Right lobe of liver (tissue), 6 donors: ENCODE data around the gene FBXO9. TPM values are rescaled to one million over a fixed set of nuclear protein-coding genes. Genes with fewer than 3 reads are reported as not detected.

ENCODE experiments used
- ATAC-seq, 4 donors: fragments of 200-7000 bp; cut with Tn5 transposase; one replicate each; pipeline ENCODE4 v1.9.1; 2020; ENCODE audit warnings: mild to moderate bottlenecking in 4 of 4, moderate library complexity in 4 of 4
- DNase-seq, 3 donors: peaks; one replicate each; pipeline ENCODE4 v3.0.0-alpha.2; 2020
- H3K27ac ChIP-seq, 3 donors: fragments of 200-600 bp; one replicate each; pipeline ENCODE4 v1.8.0; 2022
- H3K27me3 ChIP-seq, 2 donors: fragments of 200-600 bp; one replicate each; pipeline ENCODE4 v1.8.0; 2022
- H3K36me3 ChIP-seq, 4 donors: fragments of 200-600 bp; sonication (generic) in 1 of 4; one replicate each; pipeline versions ENCODE4 v1.5.1 to v1.8.0; 2017 to 2022; ENCODE audit warnings: control low read depth in 1 of 4
- H3K4me1 ChIP-seq, 4 donors: fragments of 200-600 bp; sonication (generic) in 1 of 4; one replicate each; pipeline versions ENCODE4 v1.5.1 to v1.8.0; 2017 to 2022; ENCODE audit warnings: control low read depth in 1 of 4
- H3K4me3 ChIP-seq, 3 donors: fragments of 200-600 bp; one replicate each; pipeline ENCODE4 v1.8.0; 2022
- H3K9me3 ChIP-seq, 4 donors: fragments of 200-600 bp; sonication (generic) in 1 of 4; one replicate each; pipeline versions ENCODE4 v1.5.1 to v1.8.0; 2017 to 2022; ENCODE audit warnings: control low read depth in 1 of 4
- POLR2A ChIP-seq: fragments of 450-650 bp; IDR thresholded peaks from one replicate; pipeline ENCODE4 v1.6.1; 2017; ENCODE audit warnings: antibody characterized with exemption, mild to moderate bottlenecking
- WGBS: methylation state at CpG from one replicate; pipeline ENCODE4 v1.1.6; 2018; ENCODE audit warnings: low coverage, low lambda C conversion rate; ENCODE audit not compliant: insufficient coverage; ENCODE audit errors: missing lambda C conversion rate; 5-methylcytosine and 5-hydroxymethylcytosine counted together
- intact Hi-C, 2 donors: fragments of 100-400 bp; cut with DNase I; formaldehyde crosslinking; loops; one replicate each; pipeline versions ENCODE4 v1.11.2 to v1.14.1; 2022
- total RNA-seq, 6 experiments: library from RNA; depleted of rRNA in 2 of 6; stranded (reverse); fragments of >200 nt in 2 of 6; fragmentation: NEBNext Ultra II Directional in 3 of 6; extraction: Animal tissue kit (Norgen Biotek cat#: 25700) in 3 of 6; gene quantifications; one replicate each; pipeline versions ENCODE4 v1.1.0 to v1.2.4, GENCODE V29; 2016 to 2023
- TF ChIP-seq, protein P1 (sequence below), 4 donors: fragments of 200-600 bp in 3 of 4; fragments of 450-650 bp in 1 of 4; IDR thresholded peaks; one replicate each; pipeline versions ENCODE4 v1.5.1 to v1.8.0; 2016 to 2022; ENCODE audit warnings: antibody characterized with exemption in 4 of 4, mild to moderate bottlenecking in 2 of 4
- donor health status: DM: no; HTN: yes; CAD: no.
- donor health status: DM: no; HTN: no; CAD: no.
- donor health status: DM: no; HTN: no; CAD: no.
- donor health status: DM: no; HTN: yes; CAD: no.
- donor health status: DM: no; HTN: yes; CAD: no.

The FBXO9 gene
- total RNA-seq, 6 experiments from 2014 or later: 24.6 to 78.7 (median 54.1) TPM

DNA sequence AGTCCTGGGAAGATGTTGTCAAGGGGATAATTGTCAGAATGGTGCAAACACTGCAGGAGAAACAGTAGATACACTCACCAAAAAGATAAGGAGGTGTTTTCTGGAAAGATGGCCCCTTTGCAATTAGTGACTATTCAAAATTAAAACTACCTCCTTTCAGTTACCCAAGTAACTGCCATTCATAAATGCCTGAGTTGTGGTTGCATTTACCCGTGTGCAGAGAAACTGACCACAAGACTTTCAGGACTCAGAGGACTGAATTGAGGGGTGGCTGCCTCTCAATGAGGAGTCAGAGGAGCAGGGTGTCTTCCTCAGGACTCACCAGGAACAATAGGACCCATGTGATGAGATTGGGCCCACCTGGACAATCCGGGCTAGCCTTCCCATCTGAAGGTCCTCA, 44.4 kb downstream of the FBXO9 start:
- TF ChIP-seq, protein P1, sequence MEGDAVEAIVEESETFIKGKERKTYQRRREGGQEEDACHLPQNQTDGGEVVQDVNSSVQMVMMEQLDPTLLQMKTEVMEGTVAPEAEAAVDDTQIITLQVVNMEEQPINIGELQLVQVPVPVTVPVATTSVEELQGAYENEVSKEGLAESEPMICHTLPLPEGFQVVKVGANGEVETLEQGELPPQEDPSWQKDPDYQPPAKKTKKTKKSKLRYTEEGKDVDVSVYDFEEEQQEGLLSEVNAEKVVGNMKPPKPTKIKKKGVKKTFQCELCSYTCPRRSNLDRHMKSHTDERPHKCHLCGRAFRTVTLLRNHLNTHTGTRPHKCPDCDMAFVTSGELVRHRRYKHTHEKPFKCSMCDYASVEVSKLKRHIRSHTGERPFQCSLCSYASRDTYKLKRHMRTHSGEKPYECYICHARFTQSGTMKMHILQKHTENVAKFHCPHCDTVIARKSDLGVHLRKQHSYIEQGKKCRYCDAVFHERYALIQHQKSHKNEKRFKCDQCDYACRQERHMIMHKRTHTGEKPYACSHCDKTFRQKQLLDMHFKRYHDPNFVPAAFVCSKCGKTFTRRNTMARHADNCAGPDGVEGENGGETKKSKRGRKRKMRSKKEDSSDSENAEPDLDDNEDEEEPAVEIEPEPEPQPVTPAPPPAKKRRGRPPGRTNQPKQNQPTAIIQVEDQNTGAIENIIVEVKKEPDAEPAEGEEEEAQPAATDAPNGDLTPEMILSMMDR (IDR thresholded peaks at IDR 0.05): no peak
- no peak for TF ChIP-seq POLR2A
- WGBS: 20% methylated on average over 1 of the region's 2 CpGs
- H3K4me3 ChIP-seq: no peak overlapping the region
- H3K27me3 ChIP-seq: no peaks in the 10 kb centered on the region
- no peaks in the 10 kb centered on the region for H3K36me3 ChIP-seq
- ATAC-seq: no peak
- no peak overlapping the region for H3K27ac ChIP-seq
- no peaks in the 10 kb centered on the region for H3K4me1 ChIP-seq
- H3K9me3 ChIP-seq: no peaks in the 10 kb centered on the region
- DNase-seq: no peak
- intact Hi-C loops: no loop called here

DNA sequence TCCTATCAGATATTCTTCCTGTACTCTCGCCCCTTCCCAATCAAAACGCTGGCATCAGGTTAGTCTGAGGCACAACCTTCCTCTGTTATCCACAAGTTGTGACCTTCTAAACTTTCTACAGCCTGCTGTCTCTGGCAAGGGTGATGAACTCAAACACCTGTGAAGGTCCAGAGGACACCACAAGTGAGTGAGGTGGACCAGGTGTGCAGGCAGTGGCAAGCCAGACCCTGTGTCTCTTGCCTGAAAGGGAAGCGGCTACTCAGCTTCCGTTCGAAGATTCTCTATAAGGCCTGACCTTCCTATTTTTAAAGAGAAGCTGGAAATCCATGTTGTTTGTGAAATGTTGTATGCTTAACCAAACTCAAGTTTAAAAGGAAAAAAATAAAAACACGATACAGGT, 46.7 kb downstream of the FBXO9 start:
- Histone ChIP-seq H3K27me3 (no peaks in the 10 kb centered on the region), H3K4me1 (no peaks in the 10 kb centered on the region), H3K4me3 (no peak overlapping the region), H3K9me3 (no peaks in the 10 kb centered on the region), H3K36me3 (no peaks in the 10 kb centered on the region), H3K27ac (no peak overlapping the region)
- WGBS: 68% methylated on average over 6 of the region's 6 CpGs
- ATAC-seq (no peak), DNase-seq (no peak)
- TF ChIP-seq, protein P1 (IDR thresholded peaks at IDR 0.05): no peak
- no peak for TF ChIP-seq POLR2A
- intact Hi-C loops: no loop called here

DNA sequence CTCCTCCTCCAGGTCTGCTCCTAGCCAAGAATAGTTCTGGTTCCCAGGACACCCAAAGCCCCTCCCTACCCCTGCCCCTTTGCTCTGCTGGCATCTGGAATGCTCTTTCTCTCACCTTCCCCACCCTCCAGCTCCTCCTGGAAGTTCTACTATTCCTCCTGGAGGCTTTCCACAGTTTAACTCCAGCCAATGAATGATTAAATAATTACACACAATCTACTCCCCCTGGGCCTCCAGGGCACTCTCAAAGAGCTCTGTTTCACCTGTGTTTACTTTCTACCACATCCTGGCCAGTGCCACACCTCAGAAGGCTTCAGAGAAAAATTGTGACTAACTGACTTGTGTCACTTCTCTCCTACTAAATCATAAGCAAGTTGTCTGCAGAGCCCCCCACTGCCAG, 47.2 kb downstream of the FBXO9 start:
- Histone ChIP-seq H3K9me3 (no peaks in the 10 kb centered on the region), H3K27me3 (no peaks in the 10 kb centered on the region), H3K27ac (no peak overlapping the region), H3K4me1 (no peaks in the 10 kb centered on the region), H3K36me3 (no peaks in the 10 kb centered on the region), H3K4me3 (no peak overlapping the region)
- no peak for DNase-seq
- TF ChIP-seq POLR2A: no peak
- TF ChIP-seq, protein P1 (IDR thresholded peaks at IDR 0.05): no peak
- peak in 2 of 4 donors; percentile 10 to 41 for ATAC-seq
- intact Hi-C loops: no loop called here

DNA sequence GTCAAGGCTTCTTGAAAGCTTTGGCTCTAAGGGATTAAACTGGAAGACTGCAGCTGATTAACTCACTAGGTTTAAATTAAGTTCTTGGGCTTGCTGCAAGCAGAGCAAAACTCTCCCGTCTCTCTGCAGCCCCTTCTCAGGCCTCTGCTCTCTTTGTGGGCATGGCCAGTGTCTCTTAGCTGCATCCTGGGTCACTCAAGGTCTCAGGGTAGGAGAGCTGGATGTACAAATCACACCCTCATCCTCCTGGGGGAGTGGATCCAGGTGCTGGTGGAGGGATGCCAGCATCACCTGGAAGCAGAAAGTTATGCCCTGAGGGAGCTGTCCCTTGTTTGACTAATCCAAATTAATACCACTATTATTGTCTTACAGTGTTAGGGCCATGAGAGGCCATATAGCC, 47.7 kb downstream of the FBXO9 start:
- DNase-seq (no peak), ATAC-seq (no peak)
- H3K4me3 ChIP-seq: no peak overlapping the region
- H3K27ac ChIP-seq: no peak overlapping the region
- no peaks in the 10 kb centered on the region for H3K9me3 ChIP-seq
- TF ChIP-seq POLR2A: no peak
- TF ChIP-seq, protein P1 (IDR thresholded peaks at IDR 0.05): no peak
- no peaks in the 10 kb centered on the region for H3K4me1 ChIP-seq
- no peaks in the 10 kb centered on the region for H3K36me3 ChIP-seq
- H3K27me3 ChIP-seq: no peaks in the 10 kb centered on the region
- intact Hi-C loops: no loop called here
- 60% methylated on average over 1 of the region's 1 CpG for WGBS

DNA sequence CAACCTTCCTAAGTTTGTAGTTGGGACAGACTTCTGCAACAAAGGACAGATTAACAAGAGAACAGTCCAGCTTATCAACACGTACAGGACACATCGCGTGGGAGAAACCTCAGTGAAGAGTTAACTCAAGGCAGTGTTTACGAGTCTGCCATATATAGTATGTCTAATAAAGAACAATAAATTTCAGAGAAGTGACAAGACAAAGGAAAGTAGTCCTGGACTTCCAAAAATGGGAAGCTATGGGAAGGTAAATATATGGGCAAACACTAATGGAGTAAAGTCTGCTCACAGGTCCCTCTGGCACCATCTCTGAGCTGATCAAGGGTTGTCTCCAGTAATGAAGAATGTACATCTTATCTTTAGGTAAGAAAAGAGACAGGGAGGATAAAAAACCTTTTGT, 48.5 kb downstream of the FBXO9 start:
- 60% methylated on average over 4 of the region's 4 CpGs for WGBS
- intact Hi-C loops: no loop called here
- no peaks in the 10 kb centered on the region for H3K27me3 ChIP-seq

More for the DNA sequence above, 48.5 kb downstream of the FBXO9 start:
- no peak for ATAC-seq
- TF ChIP-seq, protein P1 (IDR thresholded peaks at IDR 0.05): no peak
- TF ChIP-seq POLR2A: no peak
- no peaks in the 10 kb centered on the region for H3K36me3 ChIP-seq
- no peaks in the 10 kb centered on the region for H3K9me3 ChIP-seq
- no peak for DNase-seq
- no peak overlapping the region for H3K27ac ChIP-seq
- no peak overlapping the region for H3K4me3 ChIP-seq
- no peaks in the 10 kb centered on the region for H3K4me1 ChIP-seq
